ENCODE data around the gene OR3A2.

The OR3A2 gene

DNA sequence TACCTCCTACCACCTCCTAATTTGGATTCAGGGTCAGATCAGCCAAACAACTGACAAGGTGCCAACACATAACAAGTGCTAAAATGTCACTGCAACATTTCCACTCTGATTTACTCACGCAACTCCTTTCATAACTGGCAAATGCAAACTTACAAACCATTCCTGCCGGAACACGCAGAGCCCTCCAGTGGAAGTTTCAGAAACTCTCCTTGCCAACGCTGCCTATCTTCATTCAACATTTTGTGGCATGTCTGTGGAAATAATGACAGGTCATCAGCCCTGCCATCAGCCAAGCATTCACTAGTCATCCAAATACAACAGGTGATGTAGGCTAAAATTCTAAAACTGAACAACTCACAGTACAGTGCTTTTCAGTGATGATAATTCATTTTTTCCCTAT lies 50.2 kb downstream of the OR3A2 start:
- Histone ChIP-seq H3K36me3 (ENCODE audit: control insufficient read depth in 2 of 2, insufficient read depth in 1 of 2, low read length in 2 of 2) (no peaks in the 10 kb centered on the region), H3K4me1 (ENCODE audit: control insufficient read depth, insufficient read depth, low read length) (no peaks in the 10 kb centered on the region), H3K27ac (ENCODE audit: extremely low read depth, low read depth, low read length) (no peak overlapping the region), H3K4me3 (ENCODE audit: low read depth, low read length) (no peak overlapping the region), H3K9me3 (ENCODE audit: control insufficient read depth, insufficient read depth, low read depth, low read length) (no peaks in the 10 kb centered on the region)
- POLR2A ChIA-PET: no interaction called here
- TF ChIP-seq, protein P1, sequence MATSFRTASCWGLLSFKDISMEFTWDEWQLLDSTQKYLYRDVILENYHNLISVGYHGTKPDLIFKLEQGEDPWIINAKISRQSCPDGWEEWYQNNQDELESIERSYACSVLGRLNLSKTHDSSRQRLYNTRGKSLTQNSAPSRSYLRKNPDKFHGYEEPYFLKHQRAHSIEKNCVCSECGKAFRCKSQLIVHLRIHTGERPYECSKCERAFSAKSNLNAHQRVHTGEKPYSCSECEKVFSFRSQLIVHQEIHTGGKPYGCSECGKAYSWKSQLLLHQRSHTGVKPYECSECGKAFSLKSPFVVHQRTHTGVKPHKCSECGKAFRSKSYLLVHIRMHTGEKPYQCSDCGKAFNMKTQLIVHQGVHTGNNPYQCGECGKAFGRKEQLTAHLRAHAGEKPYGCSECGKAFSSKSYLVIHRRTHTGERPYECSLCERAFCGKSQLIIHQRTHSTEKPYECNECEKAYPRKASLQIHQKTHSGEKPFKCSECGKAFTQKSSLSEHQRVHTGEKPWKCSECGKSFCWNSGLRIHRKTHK (tag by site-specific recombination; IDR thresholded peaks at IDR 0.05): no peak
- TF ChIP-seq ZNF266 (tag by site-specific recombination; IDR thresholded peaks at IDR 0.05; ENCODE audit: low read depth) (no peak), ZNF121 (tag by site-specific recombination; IDR thresholded peaks at IDR 0.05) (no peak)
- CTCF ChIA-PET: no interaction called here

DNA sequence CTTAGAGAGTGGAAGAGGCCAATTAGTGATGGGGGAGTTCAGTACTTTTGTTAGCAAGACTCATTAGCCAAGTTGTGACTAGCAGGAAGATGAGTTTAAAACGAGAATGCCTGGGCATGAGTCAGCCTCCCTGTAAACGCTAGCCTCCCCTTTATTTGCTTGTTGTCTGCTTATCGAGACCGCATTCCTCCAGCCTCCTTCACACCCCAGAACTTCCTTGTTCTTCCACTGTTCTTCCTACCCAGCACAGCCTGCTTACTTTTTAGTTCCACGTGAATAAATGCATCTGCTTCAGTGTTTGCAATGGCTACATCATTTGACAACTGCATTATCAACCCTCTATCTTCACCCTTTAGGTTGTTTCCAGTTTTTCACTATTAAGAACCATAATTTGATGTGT lies 67.8 kb downstream of the OR3A2 start:
- CTCF ChIA-PET: no interaction called here

DNA sequence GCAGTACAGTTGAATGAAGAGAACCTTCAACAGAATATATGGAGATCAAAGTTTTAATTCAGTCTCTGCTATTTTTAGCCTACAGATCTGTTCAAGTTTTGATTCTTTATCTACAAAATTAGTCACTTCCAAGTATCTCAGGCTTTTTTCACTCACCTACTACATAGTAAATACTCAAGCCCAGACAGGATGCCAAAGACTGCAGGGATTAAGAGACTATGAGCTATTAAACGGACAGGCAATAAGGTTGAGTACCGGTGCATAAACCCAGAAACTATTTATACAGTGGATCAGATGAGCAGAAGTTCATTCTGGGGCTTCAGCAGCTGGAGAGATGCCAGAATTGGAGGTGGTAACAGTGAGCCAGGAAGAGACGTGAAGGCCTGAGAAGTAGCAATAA lies 69.3 kb downstream of the OR3A2 start:
- Histone ChIP-seq H3K4me3 (ENCODE audit: low read depth, low read length) (no peak overlapping the region), H3K36me3 (ENCODE audit: control insufficient read depth in 2 of 2, insufficient read depth in 1 of 2, low read length in 2 of 2) (no peaks in the 10 kb centered on the region), H3K9me3 (ENCODE audit: control insufficient read depth, insufficient read depth, low read depth, low read length) (no peaks in the 10 kb centered on the region), H3K4me1 (ENCODE audit: control insufficient read depth, insufficient read depth, low read length) (no peaks in the 10 kb centered on the region), H3K27ac (ENCODE audit: extremely low read depth, low read depth, low read length) (no peak overlapping the region)
- POLR2A ChIA-PET: no interaction called here
- CTCF ChIA-PET: no interaction called here
- TF ChIP-seq ZEB2 (tag by site-specific recombination; IDR thresholded peaks at IDR 0.05) (no peak), ZBTB17 (tag by site-specific recombination; IDR thresholded peaks at IDR 0.05) (0 out of 2 replicates have a peak, but pooled peaks have one; percentile 16)

More for the DNA sequence above, 67.8 kb downstream of the OR3A2 start:
- Histone ChIP-seq H3K36me3 (ENCODE audit: control insufficient read depth in 2 of 2, insufficient read depth in 1 of 2, low read length in 2 of 2) (no peaks in the 10 kb centered on the region), H3K4me3 (ENCODE audit: low read depth, low read length) (no peak overlapping the region), H3K4me1 (ENCODE audit: control insufficient read depth, insufficient read depth, low read length) (no peaks in the 10 kb centered on the region), H3K9me3 (ENCODE audit: control insufficient read depth, insufficient read depth, low read depth, low read length) (no peaks in the 10 kb centered on the region), H3K27ac (ENCODE audit: extremely low read depth, low read depth, low read length) (no peak overlapping the region)
- no peak for TF ChIP-seq ZNF248 (tag by site-specific recombination; IDR thresholded peaks at IDR 0.05)
- no peak for TF ChIP-seq ZNF169 (tag by site-specific recombination; IDR thresholded peaks at IDR 0.05)
- TF ChIP-seq KLF9 (tag by site-specific recombination; IDR thresholded peaks at IDR 0.05; ENCODE audit: low read depth): no peak
- TF ChIP-seq ZNF174 (tag by site-specific recombination; IDR thresholded peaks at IDR 0.05): no peak
- no peak for TF ChIP-seq YY1 (tag by site-specific recombination; IDR thresholded peaks at IDR 0.05)
- POLR2A ChIA-PET: no interaction called here

DNA sequence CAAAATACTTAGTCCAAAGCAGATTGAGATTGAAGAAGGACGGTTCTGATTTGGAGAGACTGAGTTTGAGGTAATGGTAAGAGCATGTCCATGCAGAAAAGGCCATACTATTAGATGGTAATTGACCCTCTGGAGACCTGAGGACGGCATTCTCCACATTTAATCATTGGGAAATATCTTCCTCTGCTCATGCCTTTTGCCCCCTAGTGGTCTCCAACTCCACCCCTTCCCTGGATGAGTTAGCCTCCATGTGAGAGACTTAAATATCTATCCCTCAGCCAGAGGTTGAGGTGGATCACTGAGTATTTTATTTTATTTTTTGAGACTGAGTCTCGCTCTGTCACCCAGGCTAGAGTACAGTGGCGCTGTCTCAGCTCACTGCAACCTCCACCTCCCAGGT lies 77.5 kb downstream of the OR3A2 start:
- ChIA-PET CTCF (no interaction called here), POLR2A (no interaction called here)
- H3K4me3 ChIP-seq (ENCODE audit: low read depth, low read length): no peak overlapping the region
- no peak overlapping the region for H3K27ac ChIP-seq (ENCODE audit: extremely low read depth, low read depth, low read length)
- H3K9me3 ChIP-seq (ENCODE audit: control insufficient read depth, insufficient read depth, low read depth, low read length): no peaks in the 10 kb centered on the region
- H3K4me1 ChIP-seq (ENCODE audit: control insufficient read depth, insufficient read depth, low read length): no peaks in the 10 kb centered on the region
- H3K36me3 ChIP-seq (ENCODE audit: control insufficient read depth in 2 of 2, insufficient read depth in 1 of 2, low read length in 2 of 2): no peaks in the 10 kb centered on the region
- no peak for TF ChIP-seq ZNF514 (tag by site-specific recombination; IDR thresholded peaks at IDR 0.05)
- TF ChIP-seq ZNF174 (tag by site-specific recombination; IDR thresholded peaks at IDR 0.05): no peak
- TF ChIP-seq ZNF211 (tag by site-specific recombination; IDR thresholded peaks at IDR 0.05; ENCODE audit: low read depth): no peak
- no peak for TF ChIP-seq GLIS1 (tag by site-specific recombination; IDR thresholded peaks at IDR 0.05)
- no peak for TF ChIP-seq ZFHX2 (tag by site-specific recombination; conservative IDR thresholded peaks at IDR 0.05)
- TF ChIP-seq SCRT2 (tag by site-specific recombination; IDR thresholded peaks at IDR 0.05): no peak

DNA sequence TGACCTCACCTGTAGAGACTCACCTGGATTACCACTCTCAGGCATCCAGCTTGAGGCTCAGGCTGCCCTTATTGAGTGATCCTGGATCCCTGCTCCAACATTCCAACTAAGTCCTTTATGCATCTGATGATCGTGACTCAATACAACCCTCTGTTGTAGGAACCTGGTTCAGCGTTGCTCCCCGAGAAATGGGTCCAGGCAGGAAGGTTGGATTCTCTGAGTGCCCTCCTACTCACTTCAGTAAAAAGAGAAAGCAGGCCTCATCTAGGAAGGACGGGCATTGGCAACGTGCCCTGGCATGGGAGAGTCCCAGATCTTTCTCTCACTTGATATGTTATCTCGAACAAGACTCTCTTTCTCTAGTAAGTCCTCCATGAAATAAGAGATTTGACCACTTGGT lies 87.8 kb downstream of the OR3A2 start, which contains the start of gene OR3A1:
TSS of gene OR3A1 (minus strand) at position 101 of the 400 bp plus-strand sequence. CDS start 5,778 bp downstream, outside the sequence.
- POLR2A ChIA-PET: no interaction called here
- Histone ChIP-seq H3K4me1 (ENCODE audit: control insufficient read depth, insufficient read depth, low read length) (no peaks in the 10 kb centered on the region), H3K36me3 (ENCODE audit: control insufficient read depth in 2 of 2, insufficient read depth in 1 of 2, low read length in 2 of 2) (no peaks in the 10 kb centered on the region), H3K9me3 (ENCODE audit: control insufficient read depth, insufficient read depth, low read depth, low read length) (no peaks in the 10 kb centered on the region), H3K4me3 (ENCODE audit: low read depth, low read length) (no peak within 1 kb of the TSS), H3K27ac (ENCODE audit: extremely low read depth, low read depth, low read length) (no peak within 1 kb of the TSS)
- TF ChIP-seq, protein P2, sequence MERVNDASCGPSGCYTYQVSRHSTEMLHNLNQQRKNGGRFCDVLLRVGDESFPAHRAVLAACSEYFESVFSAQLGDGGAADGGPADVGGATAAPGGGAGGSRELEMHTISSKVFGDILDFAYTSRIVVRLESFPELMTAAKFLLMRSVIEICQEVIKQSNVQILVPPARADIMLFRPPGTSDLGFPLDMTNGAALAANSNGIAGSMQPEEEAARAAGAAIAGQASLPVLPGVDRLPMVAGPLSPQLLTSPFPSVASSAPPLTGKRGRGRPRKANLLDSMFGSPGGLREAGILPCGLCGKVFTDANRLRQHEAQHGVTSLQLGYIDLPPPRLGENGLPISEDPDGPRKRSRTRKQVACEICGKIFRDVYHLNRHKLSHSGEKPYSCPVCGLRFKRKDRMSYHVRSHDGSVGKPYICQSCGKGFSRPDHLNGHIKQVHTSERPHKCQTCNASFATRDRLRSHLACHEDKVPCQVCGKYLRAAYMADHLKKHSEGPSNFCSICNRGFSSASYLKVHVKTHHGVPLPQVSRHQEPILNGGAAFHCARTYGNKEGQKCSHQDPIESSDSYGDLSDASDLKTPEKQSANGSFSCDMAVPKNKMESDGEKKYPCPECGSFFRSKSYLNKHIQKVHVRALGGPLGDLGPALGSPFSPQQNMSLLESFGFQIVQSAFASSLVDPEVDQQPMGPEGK (tag by site-specific recombination; IDR thresholded peaks at IDR 0.05): no peak
- no peak for TF ChIP-seq ZBTB20 (tag by site-specific recombination; IDR thresholded peaks at IDR 0.05)
- no peak for TF ChIP-seq ZNF335 (tag by site-specific recombination; conservative IDR thresholded peaks at IDR 0.05)
- no peak for TF ChIP-seq YY1 (tag by site-specific recombination; IDR thresholded peaks at IDR 0.05)
- no peak for TF ChIP-seq EGR2 (tag by site-specific recombination; IDR thresholded peaks at IDR 0.05; ENCODE audit: low read depth)
- no peak for TF ChIP-seq GLI2 (tag by site-specific recombination; IDR thresholded peaks at IDR 0.05; ENCODE audit: borderline replicate concordance, low read depth)
- CTCF ChIA-PET: no interaction called here

Measured in HEK293 (cell line).